GM12875 (cell line): Measurements from ENCODE around the gene RECQL5.

Source experiments
- H3K4me3 ChIP-seq: one replicate; pipeline ENCODE4 v1.5.1; 2011; ENCODE audit warnings: low read depth, low read length, control low read depth
- TF ChIP-seq, protein P1 (sequence below): IDR thresholded peaks from 2 replicates; pipeline ENCODE4 v1.5.1; 2011; ENCODE audit warnings: low read depth, mild to moderate bottlenecking, control low read depth, inconsistent platforms, low read length, moderate library complexity, borderline replicate concordance; ENCODE audit not compliant: insufficient read depth

Gene RECQL5

DNA sequence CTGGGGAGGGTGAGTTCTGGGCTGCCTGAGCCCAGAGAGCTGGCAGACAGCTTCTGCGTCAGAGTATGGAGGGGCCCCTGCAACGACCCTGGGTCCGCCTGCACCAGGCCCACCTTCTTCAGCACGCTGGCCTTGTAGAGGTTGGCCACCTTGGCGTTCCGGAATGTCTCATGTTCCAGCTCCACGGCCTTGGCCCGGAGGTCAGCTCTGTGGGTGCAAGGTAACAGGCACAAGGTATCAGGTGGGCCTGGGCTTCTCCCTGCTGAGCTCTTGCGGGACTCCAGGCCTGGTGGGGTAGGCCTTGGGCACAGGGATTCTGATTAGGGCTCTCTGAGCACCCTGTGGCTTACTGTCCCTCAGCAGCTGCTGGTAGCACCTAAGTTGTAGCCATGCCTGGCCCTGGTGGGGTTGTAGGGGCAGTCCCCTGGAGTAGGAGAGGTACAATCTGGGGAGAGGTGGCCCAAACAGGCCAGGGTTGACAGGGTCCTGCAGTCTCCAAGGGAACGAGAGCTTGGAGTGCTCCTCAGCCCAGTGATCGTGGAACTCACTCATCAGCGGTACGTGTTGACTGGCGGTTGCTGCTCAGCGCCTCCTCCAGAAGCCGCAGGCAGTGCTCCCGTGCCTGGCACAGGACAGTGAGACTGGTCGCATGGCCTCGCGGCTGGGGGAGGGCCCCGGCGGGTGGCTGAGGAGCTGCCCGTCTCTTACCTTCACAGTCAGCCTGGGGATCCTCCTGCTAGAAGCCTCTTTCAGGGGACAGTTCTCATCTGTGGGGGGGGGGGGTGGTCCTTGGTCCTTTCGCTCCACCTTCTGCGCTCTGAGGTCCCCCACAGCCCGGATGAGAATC, 36.7 kb downstream of the RECQL5 start:
- no peak overlapping the region for H3K4me3 ChIP-seq
- TF ChIP-seq, protein P1, sequence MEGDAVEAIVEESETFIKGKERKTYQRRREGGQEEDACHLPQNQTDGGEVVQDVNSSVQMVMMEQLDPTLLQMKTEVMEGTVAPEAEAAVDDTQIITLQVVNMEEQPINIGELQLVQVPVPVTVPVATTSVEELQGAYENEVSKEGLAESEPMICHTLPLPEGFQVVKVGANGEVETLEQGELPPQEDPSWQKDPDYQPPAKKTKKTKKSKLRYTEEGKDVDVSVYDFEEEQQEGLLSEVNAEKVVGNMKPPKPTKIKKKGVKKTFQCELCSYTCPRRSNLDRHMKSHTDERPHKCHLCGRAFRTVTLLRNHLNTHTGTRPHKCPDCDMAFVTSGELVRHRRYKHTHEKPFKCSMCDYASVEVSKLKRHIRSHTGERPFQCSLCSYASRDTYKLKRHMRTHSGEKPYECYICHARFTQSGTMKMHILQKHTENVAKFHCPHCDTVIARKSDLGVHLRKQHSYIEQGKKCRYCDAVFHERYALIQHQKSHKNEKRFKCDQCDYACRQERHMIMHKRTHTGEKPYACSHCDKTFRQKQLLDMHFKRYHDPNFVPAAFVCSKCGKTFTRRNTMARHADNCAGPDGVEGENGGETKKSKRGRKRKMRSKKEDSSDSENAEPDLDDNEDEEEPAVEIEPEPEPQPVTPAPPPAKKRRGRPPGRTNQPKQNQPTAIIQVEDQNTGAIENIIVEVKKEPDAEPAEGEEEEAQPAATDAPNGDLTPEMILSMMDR = no peak

DNA sequence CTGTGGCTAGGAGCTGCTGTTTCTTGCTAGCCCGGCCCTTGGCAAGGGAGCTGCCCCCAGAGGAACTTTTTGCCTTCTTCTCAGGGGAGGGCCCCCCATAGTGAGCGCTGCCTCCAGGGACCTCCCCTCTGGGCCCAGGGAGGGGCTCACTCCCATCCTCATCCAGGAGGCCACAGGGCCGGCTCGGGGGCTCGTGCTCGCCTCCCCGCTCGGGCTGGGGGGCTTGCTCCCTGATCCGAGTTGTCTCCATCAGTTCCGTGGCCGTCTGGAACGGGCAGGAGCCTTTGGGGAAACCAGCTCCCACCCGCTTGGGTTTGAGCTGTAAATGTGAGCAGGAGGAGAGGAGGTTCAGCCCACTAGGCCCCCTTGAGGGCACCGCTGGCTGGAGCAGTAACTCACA, 37.8 kb downstream of the RECQL5 start:
- TF ChIP-seq, protein P1 = no peak
- no peak overlapping the region for H3K4me3 ChIP-seq

DNA sequence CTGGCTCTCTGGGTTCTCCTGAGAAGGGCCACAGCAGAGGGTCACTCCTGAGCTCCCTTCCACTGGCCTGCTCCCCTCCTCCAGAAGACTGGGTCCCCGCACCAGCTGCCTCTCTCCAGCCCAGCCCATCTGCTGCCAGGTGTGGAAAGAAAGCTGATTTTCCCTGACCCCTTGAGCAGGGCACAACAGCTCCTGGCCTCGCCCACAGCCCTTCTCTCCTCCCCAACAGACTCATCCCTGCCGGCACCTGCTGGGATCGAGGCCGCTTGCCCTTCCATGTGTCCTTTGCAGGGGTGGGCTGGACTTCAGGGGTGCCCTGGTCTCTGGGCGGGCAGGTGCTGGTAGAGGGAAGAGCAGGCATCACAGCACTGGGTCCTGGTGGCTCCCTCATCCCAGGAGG, 38.5 kb downstream of the RECQL5 start:
- TF ChIP-seq, protein P1 = no peak
- no peak overlapping the region for H3K4me3 ChIP-seq

DNA sequence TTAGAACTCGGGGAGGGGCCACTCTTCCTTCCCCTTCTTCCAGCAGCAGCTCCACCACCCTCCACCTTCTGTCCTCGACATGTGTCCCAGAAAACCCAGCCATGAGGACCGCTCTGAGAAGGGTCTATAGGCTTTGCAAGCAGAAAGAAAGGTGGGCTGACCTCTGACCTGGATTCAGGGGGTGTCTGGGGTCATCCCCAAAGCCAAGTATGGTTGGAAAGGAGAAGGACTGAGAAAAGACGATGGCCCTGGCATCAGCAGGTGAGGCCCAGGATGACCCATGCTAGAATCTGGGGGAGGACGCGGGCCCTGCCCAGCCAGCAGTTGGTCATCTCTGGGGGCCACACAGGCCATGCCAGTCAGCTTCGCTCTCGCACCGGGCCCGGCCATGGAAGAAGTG, 39.9 kb downstream of the RECQL5 start:
- TF ChIP-seq, protein P1 = no peak
- no peak overlapping the region for H3K4me3 ChIP-seq

DNA sequence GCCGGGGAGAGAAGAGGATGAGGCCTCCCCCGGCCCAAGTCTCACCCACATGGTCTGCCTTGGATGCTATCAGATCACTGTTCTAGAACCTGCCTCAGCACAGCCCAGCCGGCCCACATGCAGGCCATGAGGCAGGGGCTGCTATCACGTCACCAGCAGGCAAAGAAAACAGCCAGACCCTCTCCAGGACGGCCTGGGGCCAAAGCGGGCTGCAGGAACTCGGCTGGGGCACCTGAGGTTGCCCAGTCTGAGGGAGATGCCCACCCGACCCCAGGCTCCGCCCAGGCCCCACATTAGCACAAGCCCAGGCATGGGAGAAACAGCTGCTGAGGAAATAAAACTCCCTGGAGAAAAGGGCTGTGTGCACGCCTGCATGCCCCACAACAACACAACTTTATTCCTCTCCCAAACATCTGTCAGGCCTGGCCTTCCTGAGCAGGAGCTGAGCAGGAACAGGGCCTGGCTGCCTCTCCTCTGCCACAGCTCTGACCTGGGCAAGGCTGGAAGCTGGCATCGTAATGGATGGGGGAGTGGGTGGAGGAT, 40.4 kb downstream of the RECQL5 start:
- TF ChIP-seq, protein P1 = no peak

DNA sequence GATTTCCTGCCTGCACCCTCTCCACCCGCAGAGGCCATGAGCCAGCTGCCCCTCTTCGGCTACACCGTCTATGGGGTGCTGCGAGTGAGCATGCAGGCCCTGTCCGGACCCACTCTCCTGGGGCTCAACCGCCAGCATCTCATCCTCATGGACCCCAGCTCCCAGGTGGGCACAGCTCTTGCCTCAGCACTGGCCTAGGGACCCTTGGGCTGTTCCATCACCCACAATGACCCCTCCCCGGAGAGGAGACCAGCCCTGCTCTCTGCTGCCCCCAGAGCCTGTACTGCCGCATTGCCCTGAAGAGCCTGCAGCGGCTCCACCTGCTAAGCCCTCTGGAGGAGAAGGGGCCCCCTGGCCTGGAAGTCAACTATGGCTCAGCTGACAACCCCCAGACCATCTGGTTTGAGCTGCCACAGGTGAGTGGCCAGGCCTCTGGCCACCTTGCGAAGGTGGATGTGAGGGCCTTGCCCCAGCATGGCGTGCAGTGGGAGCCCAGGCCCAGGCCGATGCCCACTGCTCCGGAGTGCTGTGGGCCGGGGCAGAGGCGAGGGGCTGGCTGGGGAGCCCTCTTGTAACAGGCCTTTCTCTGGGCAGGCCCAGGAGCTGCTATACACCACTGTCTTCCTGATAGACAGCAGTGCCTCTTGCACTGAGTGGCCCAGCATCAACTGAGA, 41.0 kb downstream of the RECQL5 start:
- no peak overlapping the region for H3K4me3 ChIP-seq
- TF ChIP-seq, protein P1 = peak; percentile 83

More for the DNA sequence above, 40.4 kb downstream of the RECQL5 start:
- H3K4me3 ChIP-seq = no peak overlapping the region
